ENCODE results near the gene SPEN. TPM values are rescaled to one million over a fixed set of nuclear protein-coding genes. Genes with fewer than 3 reads are reported as not detected.
"Not testable (repeated sequence)": the region's sequence is repeated elsewhere in the genome, so short reads cannot be mapped to it uniquely, and the experiment has no call there.

The SPEN gene
- polyA plus RNA-seq, 1 of the 3 experiments (the other 2 are of a cell fraction): 6.1 TPM

- WGBS (ENCODE audit: low lambda C conversion rate): 71% methylated on average over 3 of the region's 3 CpGs
- no peaks in the 10 kb centered on the region for H3K36me3 ChIP-seq (replicated peaks in 1 of 2; ENCODE audit: control insufficient read depth in 1 of 2, insufficient read depth in 2 of 2, low read length in 1 of 2)
- POLR2A ChIA-PET: no interaction called here
Observed at GRCh38 chr1:15843826-15844572, 3.5 kb upstream of the SPEN start.

GRCh38 chr1:15846056-15846455, 1.5 kb upstream of the SPEN start:
- Histone ChIP-seq H3K4me1 (ENCODE audit: control insufficient read depth in 1 of 2, insufficient read depth in 2 of 2, low read depth in 1 of 2, low read length in 1 of 2) (peaks cover 4 to 13% of the 10 kb centered on the region in 2 experiments; a peak in 2 of 4 replicates), H3K79me2 (ENCODE audit: insufficient read depth) (peaks cover 59% of the 10 kb centered on the region), H3F3A (replicated peaks; ENCODE audit: insufficient read depth) (peaks cover 40% of the 10 kb centered on the region)
- POLR2A ChIA-PET: interaction anchor here (2.2 kb wide), 1 partner anchor 9 kb away, joined by 14 read pairs; no protein-coding TSS in a partner anchor
- H3K27ac ChIP-seq (ENCODE audit: low read depth in 2 of 2, low read length in 1 of 2); H4K20me1 ChIP-seq (ENCODE audit: insufficient read depth); H3K27me3 ChIP-seq (ENCODE audit: insufficient read depth); H3K4me2 ChIP-seq; H3K9ac ChIP-seq; H3K4me3 ChIP-seq (ENCODE audit: low read depth in 2 of 2, low read length in 1 of 2); H3K9me3 ChIP-seq; DNase-seq; H3K36me3 ChIP-seq (replicated peaks in 1 of 2; ENCODE audit: control insufficient read depth in 1 of 2, insufficient read depth in 2 of 2, low read length in 1 of 2); CTCF ChIA-PET; H3K9me2 ChIP-seq; H2AFZ ChIP-seq (ENCODE audit: low read depth): not testable (repeated sequence)
- 96% methylated on average over 11 of the region's 11 CpGs for WGBS (ENCODE audit: low lambda C conversion rate)

More at GRCh38 chr1:15843826-15844572, 3.5 kb upstream of the SPEN start:
- peaks cover 0 to 7% of the 10 kb centered on the region in 2 experiments; a peak in 2 of 4 replicates for H3K4me1 ChIP-seq (ENCODE audit: control insufficient read depth in 1 of 2, insufficient read depth in 2 of 2, low read depth in 1 of 2, low read length in 1 of 2)
- no peak overlapping the region; the same call in 1 of the 2 replicates for H2AFZ ChIP-seq (ENCODE audit: low read depth)
- peak overlapping the region; percentile 34; the same call in 1 of the 2 replicates for H3K4me2 ChIP-seq
- no peaks in the 10 kb centered on the region for H3K27me3 ChIP-seq (ENCODE audit: insufficient read depth)
- H3K9me3 ChIP-seq: no peaks in the 10 kb centered on the region
- no peak for TF ChIP-seq GABPA (IDR thresholded peaks at IDR 0.05; ENCODE audit: low read depth)
- TF ChIP-seq ZBTB33 (IDR thresholded peaks at IDR 0.05; ENCODE audit: borderline replicate concordance, low read depth): no peak
- no peak for TF ChIP-seq YY1 (IDR thresholded peaks at IDR 0.05; ENCODE audit: low read depth)
- no peak for TF ChIP-seq EZH2phosphoT487 (IDR thresholded peaks at IDR 0.05; ENCODE audit: borderline replicate concordance, low read depth)
- TF ChIP-seq MAX (IDR thresholded peaks at IDR 0.05; ENCODE audit: low read depth): no peak
- TF ChIP-seq ELF1 (IDR thresholded peaks at IDR 0.05): no peak
- TF ChIP-seq FOXM1 (IDR thresholded peaks at IDR 0.05; ENCODE audit: low read depth): no peak
- no peak for TF ChIP-seq NRF1 (IDR thresholded peaks at IDR 0.05; ENCODE audit: low read depth, low read length)
- TF ChIP-seq CHD2 (IDR thresholded peaks at IDR 0.05; ENCODE audit: low read length, partially characterized antibody): no peak
- no peak for TF ChIP-seq SMC3 (IDR thresholded peaks at IDR 0.05; ENCODE audit: low read depth, low read length)
- TF ChIP-seq FOSL2 (IDR thresholded peaks at IDR 0.05; ENCODE audit: borderline replicate concordance, low read depth): no peak
- TF ChIP-seq NFIC (IDR thresholded peaks at IDR 0.05; ENCODE audit: borderline replicate concordance): no peak
- TF ChIP-seq TCF12 (IDR thresholded peaks at IDR 0.05): no peak
- TF ChIP-seq GATA2 (CRISPR knock-in tag; IDR thresholded peaks at IDR 0.05): no peak
- no peak for TF ChIP-seq PBX3 (IDR thresholded peaks at IDR 0.05)
- TF ChIP-seq TEAD4 (IDR thresholded peaks at IDR 0.05; ENCODE audit: borderline replicate concordance, insufficient read depth): no peak
- no peak for TF ChIP-seq MEF2A (IDR thresholded peaks at IDR 0.05; ENCODE audit: borderline replicate concordance, low read depth)
- TF ChIP-seq USF1 (IDR thresholded peaks at IDR 0.05; ENCODE audit: borderline replicate concordance, low read depth): no peak
- no peak for TF ChIP-seq IRF3 (IDR thresholded peaks at IDR 0.05; ENCODE audit: low read depth, low read length)
- H3F3A ChIP-seq (replicated peaks; ENCODE audit: insufficient read depth): peaks cover 24% of the 10 kb centered on the region
- no peaks in the 10 kb centered on the region for H3K9me2 ChIP-seq
- peaks cover 39% of the 10 kb centered on the region for H3K79me2 ChIP-seq (ENCODE audit: insufficient read depth)
- H3K4me3 ChIP-seq (ENCODE audit: low read depth in 2 of 2, low read length in 1 of 2): no peak overlapping the region
- H3K27ac ChIP-seq (ENCODE audit: low read depth in 2 of 2, low read length in 1 of 2): peak overlapping the region; percentile 4 to 29; a peak in 3 of 4 replicates
- no peaks in the 10 kb centered on the region for H4K20me1 ChIP-seq (ENCODE audit: insufficient read depth)
- CTCF ChIA-PET: interaction anchor here (0.6 to 1.1 kb wide), 2 partner anchors 52 to 151 kb away, joined by 3 read pairs; no protein-coding TSS in a partner anchor
- no peak for DNase-seq
- no peak overlapping the region for H3K9ac ChIP-seq
